Iris pigment epithelial cell (primary cell): ENCODE measurements around the gene RNU7-1.

ENCODE experiments used
- DNase-seq: peaks from one replicate; pipeline ENCODE4 v3.0.0-alpha.2; 2011; ENCODE audit warnings: low read depth

RNU7-1 gene

DNA sequence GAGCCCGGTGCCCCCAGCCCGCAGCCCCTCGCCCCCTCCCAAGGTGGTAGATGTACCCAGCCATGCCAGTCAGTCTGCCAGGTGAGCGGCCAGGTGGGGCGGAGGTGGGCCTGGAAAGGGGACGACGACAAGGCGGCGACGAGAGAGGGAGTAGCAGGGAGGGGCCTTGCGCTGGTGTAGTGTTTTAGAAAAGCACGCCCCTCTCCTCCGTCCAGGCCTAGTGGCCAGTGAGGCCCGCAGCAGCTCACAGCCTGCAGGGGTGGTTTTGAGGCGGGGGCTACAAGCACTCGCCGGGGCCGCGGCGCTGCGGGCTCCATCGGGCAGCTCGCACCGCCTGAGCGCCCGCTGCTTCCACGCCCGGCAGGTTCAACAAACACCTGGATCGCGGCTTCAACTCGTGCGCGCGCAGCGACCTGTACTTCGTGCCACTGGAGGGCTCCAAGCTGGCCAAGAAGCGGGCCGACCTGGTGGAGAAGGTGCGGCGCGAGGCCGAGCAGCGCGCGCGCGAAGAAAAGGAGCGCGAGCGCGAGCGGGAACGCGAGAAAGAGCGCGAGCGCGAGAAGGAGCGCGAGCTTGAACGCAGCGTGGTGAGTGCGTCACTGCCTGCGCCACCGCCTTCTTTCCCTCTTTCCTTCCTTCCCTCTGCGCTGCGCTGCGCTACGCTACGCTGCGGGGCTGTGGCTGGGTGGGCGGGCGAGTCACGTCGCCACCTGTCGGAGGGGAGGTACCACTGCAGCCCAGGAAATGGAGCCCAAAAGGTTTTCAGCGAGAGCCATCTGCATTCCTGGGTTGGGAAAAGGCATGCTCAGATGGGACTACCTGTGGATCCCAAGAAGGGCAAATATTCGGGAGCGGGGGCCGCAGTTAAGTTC lies 5.9 kb upstream of the RNU7-1 start:
- DNase-seq: peak; percentile 93

DNA sequence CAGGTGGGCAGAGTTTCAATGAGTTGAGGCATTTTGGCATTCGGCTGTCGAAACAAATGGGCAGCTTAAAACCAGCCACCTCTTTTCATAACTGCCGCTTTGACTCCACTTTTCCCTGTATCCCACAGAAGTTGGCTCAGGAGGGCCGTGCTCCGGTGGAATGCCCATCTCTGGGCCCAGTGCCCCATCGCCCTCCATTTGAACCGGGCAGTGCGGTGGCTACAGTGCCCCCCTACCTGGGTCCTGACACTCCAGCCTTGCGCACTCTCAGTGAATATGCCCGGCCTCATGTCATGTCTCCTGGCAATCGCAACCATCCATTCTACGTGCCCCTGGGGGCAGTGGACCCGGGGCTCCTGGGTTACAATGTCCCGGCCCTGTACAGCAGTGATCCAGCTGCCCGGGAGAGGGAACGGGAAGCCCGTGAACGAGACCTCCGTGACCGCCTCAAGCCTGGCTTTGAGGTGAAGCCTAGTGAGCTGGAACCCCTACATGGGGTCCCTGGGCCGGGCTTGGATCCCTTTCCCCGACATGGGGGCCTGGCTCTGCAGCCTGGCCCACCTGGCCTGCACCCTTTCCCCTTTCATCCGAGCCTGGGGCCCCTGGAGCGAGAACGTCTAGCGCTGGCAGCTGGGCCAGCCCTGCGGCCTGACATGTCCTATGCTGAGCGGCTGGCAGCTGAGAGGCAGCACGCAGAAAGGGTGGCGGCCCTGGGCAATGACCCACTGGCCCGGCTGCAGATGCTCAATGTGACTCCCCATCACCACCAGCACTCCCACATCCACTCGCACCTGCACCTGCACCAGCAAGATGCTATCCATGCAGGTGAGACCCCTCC lies 5.0 kb upstream of the RNU7-1 start:
- DNase-seq: no peak

DNA sequence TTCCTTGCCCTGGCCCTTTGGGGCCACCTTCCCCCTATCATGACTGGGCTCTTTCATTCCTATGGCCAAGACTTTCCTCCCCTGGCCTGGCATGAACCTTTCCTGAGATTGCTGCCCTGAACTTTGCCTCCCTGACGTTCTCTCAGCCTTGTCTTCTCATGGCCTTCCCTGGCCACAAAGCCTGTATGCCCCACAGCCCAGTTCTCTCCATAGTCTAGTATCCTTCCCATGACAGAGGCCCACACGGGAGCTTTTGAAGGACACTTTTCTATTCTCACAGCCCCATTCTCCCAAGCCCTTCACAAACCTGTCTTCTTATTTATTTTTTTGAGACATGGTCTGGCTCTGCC lies 4.5 kb upstream of the RNU7-1 start:
- DNase-seq: no peak

DNA sequence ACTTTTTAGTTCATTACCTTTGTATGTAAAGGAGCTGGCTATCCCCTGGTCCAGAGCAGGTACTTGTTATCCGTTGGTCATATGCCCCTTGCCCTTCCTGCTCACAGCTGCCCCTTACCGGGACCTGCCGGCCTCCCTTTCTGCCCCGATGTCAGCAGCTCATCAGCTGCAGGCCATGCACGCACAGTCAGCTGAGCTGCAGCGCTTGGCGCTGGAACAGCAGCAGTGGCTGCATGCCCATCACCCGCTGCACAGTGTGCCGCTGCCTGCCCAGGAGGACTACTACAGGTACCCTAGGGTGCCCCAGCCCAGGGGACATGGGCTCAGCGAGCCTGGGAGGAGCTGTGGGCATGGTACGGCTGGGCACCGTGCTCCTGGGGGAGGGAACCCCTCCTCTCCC lies 2.3 kb upstream of the RNU7-1 start:
- DNase-seq: no peak

DNA sequence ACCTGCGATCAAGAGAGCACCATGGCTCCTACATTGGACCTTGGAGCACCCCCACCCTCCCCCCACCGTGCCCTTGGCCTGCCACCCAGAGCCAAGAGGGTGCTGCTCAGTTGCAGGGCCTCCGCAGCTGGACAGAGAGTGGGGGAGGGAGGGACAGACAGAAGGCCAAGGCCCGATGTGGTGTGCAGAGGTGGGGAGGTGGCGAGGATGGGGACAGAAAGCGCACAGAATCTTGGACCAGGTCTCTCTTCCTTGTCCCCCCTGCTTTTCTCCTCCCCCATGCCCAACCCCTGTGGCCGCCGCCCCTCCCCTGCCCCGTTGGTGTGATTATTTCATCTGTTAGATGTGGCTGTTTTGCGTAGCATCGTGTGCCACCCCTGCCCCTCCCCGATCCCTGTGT lies 1.8 kb upstream of the RNU7-1 start:
- no peak for DNase-seq

DNA sequence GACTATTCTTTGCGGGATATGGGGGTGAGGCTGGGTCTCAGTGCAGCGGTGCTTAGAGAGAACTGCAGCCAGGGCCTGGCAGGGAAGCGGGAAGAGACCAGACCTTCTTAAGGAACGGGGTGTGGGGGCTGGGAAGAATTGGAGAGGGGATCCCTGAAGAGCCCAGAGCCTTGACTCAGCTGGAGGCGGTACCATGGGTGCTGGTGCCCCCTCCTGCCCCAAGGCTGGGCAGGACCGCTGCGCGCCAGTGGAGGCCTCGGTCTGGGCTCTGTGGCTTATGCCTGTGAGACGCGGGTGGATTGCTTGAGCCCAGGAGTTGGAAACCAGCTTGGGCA lies 1.3 kb upstream of the RNU7-1 start:
- DNase-seq: no peak

DNA sequence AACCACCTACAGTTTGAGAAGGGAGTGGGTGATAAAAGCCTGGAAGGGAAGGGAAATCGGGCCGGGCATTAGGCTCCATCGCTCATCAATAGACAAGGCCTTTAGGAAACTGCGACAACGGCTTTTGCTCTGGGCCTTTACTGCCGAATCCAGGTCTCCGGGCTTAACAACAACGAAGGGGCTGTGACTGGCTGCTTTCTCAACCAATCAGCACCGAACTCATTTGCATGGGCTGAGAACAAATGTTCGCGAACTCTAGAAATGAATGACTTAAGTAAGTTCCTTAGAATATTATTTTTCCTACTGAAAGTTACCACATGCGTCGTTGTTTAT lies 261 bp upstream of the RNU7-1 start:
- peak; percentile 96 for DNase-seq

DNA sequence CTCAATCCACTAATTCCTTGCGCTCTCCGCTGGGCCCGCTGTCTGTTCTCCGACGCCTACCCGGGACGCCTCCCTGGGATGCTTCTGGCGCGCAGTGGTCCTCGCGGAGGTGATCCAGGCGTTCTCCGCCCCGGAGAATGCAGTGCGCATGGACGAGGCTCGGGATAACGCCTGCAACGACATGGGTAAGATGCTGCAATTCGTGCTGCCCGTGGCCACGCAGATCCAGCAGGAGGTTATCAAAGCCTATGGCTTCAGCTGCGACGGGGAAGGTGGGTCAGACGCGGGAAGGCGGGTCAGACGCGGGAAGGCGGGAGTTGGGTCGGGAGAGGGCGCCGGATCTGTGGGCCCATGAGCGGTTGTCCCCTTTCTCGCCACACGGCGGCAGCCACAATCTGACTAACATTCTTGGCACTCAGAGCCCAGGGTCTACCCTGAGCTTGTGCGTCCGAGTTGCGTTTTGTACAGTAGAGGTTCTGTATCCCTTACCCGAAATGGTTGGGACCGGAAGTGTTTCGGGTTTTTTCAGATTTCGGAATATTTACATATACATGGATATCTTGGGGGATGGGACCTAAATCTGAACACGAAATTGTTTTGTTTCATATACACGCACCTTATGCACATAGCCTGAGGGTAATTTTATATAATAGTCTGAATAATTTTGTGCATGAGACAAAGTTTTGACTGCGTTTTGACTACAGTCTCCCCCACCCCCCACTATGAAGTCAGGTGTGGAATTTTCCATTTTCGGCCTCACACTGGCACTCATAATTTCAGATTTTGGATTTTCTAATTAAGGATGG lies 968 bp downstream of the RNU7-1 start:
- DNase-seq: peak; percentile 91

DNA sequence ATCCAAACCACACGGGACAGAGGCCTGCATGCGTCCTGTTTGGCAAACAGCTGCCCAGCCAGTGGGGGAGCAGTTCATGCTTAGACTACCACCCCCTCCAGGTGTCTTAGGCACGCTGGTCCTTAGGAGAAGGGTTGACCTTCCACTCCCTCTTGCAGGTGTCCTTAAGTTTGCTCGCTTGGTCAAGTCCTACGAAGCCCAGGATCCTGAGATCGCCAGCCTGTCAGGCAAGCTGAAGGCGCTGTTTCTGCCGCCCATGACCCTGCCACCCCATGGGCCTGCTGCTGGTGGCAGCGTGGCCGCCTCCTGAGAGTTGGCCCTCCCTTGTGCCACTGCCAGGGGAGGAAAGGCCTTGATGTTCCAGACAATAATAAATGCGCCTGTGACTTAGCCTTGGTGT lies 2.0 kb downstream of the RNU7-1 start:
- no peak for DNase-seq

DNA sequence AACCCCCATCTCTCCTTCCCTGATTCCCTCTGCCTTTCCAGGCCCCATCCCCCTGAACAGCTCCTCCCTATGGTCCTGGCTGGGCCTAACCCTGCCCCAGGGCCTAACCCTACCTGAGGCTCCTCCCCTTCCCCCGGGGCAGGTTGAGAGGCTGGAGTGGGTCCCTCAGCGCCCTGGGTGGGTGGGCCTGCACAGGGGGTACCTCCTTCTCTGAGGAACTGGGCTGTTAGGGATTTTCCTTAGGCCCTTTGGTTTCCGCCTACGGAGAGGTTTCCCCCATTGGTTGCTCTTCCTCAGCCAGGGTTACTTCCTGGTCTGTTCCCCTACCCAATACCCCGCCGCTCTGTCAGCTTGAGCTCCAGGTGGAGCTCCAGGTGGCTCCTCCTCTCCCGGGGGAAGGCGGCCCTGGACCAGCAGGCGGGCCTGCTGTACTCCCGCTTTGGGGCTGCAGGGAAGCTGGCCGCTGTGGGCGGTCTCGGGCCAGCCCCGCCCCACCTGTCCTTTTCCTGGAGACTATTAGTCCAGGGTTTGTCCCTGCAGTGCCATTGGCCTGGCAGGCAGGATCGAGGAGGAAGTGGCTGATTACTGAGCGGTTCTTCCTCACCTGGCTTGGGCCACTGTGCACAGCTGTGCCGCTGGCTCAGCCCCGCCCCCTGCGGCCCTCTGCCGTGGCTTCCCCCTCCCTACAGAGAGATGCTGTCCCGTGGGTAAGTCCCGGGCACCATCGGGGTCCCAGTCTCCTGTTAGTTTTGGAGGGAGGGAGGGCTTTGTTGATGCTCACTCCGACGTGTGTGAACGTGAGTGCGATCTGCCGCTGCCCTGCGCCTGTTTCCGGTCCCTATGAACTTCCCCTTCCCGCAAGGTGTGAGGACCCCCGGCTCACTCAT lies 2.7 kb downstream of the RNU7-1 start:
- DNase-seq: no peak

DNA sequence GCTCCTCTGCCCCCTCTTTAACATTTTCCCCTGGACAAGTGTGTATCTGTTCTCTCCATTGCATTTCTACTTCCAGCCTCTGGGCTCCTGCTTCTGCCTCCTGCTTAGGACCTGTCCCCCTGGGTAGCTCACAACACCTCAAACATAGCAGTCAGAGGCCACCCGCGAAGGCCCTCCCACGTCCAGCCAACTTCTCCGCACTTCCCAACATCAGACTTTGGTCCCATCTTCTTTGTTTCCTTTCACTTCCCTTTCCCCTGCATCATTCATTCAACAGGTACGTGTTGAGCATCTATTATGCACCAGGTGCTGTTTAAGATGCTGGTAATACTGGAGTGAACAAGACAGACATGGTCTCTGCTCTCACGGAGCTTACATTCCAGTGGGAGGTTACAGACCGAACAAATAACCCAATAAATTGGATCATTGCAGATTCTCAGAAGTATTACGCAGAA lies 3.3 kb downstream of the RNU7-1 start:
- DNase-seq: no peak

DNA sequence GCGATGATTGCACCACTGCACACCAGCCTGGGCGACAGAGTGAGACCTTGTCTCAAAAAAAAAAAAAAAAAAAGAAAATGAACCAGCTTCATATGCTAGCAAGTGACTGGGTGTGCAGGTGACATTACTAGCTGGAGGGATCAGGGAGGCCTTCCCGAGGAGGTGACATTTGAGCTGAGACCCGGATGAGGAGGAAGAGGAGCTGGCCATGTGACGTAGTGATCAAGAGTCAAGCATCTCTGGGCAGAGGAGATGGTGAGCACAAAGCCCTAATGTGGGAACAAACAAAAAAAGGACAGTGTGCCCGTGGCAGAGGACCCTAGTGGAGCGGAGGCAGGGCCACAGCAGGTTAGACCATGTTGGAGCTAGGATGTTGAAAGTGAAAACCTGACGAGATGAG lies 4.0 kb downstream of the RNU7-1 start:
- DNase-seq: no peak

DNA sequence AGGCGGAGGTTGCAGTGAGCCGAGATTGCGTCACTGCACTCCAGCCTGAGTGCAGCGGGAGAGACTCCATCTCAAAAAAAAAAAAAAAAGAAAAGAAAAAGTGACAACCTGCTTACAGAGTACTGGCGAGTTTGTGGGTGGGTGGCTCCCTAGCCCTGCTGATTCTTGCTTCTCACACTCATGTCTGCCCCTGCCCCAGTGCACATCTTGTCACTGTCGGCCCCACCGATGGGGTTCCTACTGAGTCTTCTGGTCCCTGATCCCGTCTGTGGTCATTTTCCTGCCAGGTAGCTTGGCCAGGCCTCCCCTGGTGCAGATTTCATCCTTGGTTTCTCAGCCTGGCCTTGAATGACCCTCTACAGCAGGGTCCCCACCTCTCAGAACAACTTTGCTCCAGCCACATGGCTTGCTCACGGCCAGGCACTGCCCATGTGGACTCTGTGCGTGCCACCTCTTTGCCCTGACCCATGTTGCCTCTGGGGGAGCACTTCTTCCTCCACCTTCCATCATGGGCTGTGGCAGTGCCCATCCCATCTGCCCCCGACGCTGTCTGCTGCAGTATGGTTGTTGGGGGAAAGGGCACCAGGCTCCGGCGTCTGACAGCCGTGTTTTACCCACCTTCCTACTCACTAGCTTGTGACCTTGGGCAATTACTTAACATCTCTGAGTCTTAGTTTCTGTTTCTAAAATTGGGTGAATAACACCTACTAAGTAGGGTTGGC lies 5.4 kb downstream of the RNU7-1 start:
- no peak for DNase-seq

DNA sequence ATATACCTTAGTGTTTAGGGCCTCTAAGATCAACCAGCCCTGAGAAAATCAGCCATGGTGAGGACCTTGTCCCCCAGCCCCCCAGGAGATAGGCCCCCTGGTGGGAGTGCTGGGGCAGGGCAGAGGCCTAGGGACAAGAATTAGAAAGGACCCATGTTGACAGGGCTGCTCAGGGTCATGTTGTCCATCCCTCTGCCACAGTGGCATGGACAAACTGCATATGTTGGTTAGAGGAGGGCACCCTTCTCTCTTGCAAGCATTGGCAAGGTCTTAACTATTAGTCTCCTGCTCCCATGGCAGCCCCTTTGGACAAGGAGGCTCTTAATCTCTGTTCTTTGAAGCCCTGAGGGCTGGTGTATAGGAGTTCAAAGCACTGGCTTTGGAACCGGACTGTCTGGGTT lies 6.8 kb downstream of the RNU7-1 start:
- DNase-seq: no peak

DNA sequence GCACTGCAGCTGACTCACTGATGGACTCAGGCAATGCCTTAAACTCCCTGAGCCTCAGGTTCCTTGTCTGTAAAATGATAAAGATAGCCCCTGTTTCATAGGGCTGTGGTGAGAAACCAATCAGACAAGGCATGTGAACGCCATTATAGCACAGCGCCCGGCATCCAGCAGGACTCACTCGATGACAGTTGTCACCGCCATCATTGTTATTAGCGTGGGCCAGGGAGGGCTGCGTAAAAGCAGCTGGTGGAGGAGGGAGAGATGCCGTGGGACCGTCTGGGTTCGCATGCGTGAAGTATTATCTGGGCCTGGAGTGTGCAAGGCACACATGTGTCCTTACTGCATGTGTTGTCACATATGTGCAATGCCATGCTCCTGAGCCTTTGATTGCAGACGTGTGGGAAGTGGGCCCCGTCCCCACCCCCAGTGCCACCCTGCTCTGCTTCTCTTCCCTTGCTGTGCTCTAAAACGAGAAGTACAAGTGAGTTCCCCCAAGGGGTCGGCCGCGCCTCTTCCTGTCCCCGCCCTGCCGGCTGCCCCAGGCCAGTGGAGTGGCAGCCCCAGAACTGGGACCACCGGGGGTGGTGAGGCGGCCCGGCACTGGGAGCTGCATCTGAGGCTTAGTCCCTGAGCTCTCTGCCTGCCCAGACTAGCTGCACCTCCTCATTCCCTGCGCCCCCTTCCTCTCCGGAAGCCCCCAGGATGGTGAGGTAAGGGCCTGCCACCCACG lies 7.4 kb downstream of the RNU7-1 start, which contains the start of gene PTPN6:
PTPN6 (plus strand) TSS at position 546 of the 730 bp plus-strand sequence; CDS start at position 703, 157 bp downstream.
- no peak for DNase-seq

DNA sequence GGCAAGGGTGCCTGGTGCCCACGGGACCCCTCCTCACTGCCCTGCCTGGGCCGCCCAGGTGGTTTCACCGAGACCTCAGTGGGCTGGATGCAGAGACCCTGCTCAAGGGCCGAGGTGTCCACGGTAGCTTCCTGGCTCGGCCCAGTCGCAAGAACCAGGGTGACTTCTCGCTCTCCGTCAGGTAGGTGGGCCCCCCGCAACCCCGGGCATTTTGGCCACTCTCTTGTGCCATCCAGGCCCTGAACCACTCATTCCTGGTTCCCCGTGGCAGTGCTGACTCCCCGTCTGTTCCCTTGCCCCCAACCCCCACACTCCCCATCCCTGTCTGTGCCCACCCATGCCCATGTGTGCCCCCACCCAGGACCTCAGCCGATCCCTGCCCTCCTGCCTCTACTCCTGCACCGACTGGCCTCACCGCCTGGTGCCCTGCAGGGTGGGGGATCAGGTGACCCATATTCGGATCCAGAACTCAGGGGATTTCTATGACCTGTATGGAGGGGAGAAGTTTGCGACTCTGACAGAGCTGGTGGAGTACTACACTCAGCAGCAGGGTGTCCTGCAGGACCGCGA lies 8.0 kb downstream of the RNU7-1 start:
- DNase-seq: no peak

DNA sequence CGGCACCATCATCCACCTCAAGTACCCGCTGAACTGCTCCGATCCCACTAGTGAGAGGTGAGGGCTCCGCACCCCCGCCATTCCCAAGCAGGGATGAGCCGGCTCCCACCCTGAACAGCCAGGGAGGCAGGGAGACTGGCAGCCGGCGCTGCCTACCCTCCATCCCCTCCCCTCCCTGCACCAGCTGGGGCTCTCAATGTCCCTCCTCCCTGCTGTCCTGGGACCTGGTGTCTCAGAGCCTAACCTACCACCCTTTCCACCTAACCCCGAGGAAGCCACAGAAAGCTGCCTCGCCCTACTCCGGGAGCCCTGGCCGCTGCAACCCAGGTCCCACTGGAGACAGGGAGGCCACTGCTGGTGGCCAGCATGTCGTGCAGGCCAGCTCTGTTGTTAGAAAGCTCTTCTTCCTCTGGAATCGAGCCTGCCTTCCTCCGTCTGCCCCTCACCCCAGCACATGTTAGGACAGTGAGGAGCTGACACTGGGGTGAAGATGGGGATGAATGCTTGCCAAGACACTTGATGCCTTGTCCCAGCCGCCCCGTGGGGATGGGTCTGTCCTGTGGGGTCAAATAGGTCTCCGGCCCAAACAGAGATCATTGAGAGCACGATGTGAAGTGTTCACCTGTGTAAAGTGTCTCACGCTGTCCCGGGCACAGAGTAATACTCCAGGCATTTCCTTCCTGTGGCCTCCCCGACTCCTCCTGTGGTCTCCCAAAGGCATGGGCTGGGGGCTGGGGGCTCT lies 8.7 kb downstream of the RNU7-1 start:
- DNase-seq: no peak

DNA sequence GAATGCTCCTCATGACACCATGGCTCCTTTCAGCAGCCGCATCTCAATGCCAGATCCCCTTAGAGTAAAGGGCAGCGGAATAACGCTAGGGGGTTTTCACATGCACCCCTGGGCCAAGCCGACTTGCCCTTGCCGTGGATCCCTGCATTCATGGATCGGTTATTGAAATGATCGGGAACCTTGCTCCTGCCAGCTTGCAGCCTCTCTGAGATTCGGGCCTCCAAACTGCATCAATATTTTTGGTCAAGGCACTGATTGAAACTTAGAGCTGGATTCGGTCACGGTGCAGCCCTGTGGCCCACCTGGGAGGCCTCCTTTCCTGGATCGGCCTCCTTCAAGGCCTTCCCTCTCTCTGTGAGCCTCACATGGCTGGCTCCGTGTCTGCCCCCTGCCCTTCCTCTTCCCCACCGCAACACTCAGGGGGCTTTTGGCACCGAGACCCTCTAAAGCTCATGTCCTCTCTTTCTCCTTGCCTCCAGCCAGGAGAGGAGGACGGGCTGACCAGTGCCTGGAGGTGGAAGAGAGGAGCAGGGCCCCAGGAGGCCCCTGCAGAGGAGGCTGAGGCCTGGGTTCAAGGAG lies 9.3 kb downstream of the RNU7-1 start:
- no peak for DNase-seq
